SHP77 treated with DMSO at 0.1 percent for 48 hours (cell line): ENCODE data around the gene UBXN6.

Experiments used
- DNase-seq: peaks from one replicate; lab custom pipeline; 2025; lab: John Stamatoyannopoulos, UW

Gene UBXN6

DNA sequence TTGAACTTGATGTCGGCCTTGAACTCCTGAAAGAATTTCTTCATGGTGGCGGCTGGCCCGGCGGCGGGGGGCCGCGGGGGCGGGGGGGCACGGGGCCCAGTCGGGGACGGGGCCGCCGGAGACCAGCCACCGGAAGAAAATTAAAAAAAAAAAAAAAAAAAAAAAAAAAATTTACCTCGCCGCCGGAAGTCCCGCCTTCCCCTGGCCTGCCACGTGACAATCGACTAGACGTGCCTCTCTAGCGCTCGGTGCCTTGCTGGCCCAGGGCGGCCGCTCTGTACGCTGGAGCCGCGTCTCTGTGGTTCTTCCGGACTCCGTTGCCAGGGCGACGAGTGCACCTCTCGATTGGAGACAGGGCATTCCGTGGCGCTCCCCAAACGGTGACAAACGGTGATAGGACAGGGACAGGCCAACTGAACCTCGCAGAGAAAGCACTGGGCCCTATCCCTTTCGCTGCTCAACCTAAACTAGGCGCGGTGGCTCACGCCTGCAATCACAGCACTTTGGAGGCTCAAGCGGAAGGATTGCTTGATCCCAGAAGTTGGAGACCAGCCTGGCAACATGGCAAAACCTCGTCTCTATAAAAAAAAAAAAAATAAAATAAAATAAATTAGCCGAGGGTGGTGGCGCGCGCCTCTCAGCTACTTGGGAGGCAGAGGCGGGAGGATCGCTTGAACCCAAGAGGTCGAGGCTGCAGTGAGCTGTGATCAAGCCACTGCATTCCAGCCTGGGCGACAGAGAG is at the start of gene UBXN6:
TSS of gene UBXN6 (minus strand) at position 141 of the 742 bp plus-strand sequence. CDS start at position 44, 97 bp downstream.
- DNase-seq: peak; percentile 91

DNA sequence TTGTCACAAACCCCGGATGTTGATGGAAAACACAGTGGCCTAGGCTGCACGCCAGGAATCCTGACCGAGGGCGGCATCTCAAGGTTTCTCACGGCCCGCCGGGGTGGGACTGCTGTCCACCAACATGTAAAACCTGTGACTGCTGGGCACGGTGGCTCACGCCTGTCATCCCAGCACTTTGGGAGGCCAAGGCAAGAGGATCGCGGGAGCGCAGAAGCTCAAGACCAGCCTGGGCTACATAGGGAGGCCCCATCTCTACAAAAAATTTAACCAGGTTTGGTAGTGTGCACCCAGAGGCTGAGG is 49.5 kb upstream of the UBXN6 start:
- DNase-seq: no peak

DNA sequence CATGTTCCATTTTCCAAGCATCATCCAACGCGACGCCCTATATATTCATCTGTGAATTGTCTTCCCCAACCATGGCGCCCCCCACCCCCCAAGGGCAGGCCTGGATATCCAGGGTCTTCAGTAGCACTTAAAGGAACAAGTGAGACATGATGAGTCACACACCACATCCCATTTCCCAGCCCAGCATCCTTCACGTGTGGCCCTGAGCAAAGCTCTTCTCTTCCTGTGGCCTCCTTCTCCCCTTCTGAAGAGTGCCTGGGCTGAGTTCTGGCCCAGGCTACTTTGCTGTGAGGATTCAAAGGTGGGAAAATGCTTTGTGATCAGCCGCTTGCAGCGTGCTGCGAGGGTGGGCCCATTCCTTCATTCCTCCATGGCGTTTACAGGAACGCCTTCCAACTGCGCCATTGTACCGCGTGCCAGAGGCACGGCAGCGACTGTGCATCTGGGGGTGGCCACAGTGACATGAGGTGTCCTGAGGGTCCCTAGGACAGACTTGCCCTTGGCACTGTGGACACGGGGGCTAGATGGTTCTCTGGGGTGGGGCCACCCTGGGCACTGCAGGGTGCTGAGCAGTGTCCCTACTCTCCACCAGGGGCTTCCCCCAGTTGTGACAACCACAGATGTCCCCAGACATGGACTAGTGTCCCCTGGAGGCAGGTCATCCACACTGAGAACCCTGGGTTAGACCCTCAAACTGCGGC is 49.0 kb upstream of the UBXN6 start:
- no peak for DNase-seq

- DNase-seq: no peak
Measured at GRCh38 chr19:4505570-4506448, 48.2 kb upstream of the UBXN6 start.

DNA sequence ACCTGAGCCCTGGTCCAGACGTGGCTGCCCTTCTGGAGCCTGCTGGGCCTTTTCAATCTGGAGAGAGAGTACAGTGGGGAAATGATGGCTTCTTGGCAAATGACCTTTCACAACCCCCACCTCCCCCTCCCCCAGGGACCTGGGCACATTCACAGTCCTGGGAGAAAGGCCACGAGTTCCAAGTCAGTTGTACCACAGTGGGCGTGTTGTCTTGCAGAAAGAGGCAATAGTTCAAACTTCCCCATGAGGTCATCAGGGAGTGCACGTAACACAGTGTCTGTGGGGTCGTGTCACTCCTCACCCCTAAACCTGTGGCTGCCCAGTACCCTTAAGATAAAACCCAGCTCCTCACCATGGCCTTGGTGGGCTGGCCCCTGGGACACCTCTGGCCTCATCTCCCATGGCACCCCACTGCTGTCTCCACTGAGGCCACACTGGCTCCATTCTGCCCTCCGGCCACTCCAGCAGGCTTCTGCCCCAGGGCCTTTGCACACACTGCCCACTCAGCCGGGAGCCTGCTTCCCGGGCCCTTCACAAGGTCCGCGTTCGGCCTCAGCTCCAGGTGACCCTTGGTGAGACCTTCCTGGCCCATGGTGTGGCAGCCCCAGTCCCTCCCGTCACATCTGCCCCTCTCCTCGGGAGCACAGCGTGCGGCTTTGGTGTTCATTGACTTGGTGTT is 47.4 kb upstream of the UBXN6 start:
- DNase-seq: no peak

- no peak for DNase-seq
Measured at GRCh38 chr19:4504297-4504701, 46.7 kb upstream of the UBXN6 start.

DNA sequence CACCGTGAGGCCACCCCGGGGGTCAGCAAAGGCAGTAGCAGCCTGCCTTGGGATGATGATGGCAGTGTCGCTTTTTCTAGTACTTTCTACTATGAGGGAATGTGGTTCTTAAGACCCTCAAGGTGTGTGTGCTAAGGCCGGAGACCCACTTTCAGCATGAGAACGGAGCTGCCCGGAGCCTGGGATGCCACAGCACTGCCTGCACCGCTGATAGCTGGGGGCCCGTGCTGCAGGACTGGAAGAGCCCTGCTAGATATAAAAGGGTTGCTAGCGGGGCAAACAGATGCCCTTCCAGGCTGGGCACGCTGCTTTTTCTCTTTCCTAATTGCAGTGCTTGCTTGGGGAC is 46.2 kb upstream of the UBXN6 start:
- DNase-seq: no peak

- no peak for DNase-seq
Measured at GRCh38 chr19:4503132-4503824, 45.7 kb upstream of the UBXN6 start.

- no peak for DNase-seq
Measured at GRCh38 chr19:4502282-4503131, 44.9 kb upstream of the UBXN6 start.

DNA sequence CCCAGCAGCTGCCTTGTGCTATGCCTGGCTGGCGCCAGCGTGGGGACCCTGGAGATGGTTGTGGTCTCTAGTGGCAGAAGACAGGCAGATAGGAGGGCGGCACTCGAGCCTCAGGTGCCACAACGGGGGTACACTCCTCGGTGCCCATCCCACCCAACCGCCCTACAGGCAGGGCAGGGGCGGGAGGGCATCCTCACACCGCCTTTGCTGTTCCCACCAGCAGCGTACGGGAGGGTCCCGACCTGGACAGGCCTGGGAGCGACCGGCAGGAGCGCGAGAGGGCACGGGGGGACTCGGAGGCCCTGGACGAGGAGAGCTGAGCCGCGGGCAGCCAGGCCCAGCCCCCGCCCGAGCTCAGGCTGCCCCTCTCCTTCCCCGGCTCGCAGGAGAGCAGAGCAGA is 44.1 kb upstream of the UBXN6 start:
- no peak for DNase-seq

DNA sequence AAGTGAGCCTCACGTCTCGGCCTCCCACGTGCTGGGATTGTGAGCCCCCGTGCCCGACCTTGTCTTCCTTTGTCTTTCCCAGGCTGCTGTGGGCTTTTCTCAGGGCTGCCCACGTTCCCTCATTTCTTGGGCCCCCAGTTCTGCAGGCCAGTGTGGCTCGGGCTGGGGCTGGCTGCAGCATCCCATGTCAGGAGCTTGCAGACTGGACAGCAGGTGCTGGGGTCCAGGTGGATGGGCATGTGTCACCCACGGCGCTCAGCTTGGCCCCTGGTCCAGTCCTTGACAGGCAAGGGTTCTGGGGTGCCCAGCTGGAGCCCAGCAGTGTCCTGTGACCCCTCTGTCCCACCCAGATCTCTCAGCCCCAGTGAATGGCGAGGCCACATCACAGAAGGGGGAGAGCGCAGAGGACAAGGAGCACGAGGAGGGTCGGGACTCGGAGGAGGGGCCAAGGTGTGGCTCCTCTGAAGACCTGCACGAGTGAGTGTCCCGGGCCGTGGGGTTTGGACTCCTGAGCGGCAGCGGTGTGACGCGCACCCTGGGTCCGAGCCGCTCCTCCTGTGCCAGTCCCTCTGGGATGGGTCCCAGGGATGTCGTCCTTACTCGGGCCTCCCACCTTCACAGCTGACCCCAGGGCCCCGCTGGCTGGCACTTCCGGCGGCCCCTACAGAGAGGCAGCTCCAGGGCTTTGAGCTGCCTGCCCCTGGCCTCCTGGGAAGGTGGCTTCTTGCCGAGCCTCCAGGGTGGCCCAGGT is 43.4 kb upstream of the UBXN6 start:
- DNase-seq: no peak

DNA sequence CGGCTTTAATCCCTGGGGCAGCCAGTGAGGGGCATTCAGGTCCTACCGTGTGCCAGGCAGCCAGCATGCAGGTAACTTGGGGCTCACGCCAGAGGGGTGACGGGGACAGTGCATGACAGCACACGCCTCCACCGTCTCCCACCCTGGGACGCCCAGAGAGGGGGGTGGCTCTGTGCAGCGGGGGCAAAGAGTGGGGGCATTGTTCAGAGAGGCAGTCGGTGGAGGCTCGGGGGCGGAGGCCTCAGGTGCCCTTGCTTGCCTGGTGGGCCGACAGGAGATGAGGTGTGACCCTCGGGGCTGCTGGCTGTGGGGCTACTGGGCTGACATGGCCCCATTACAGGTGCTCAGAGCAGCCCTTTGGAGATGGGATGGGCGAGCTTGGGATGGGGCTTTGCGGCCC is 42.3 kb upstream of the UBXN6 start:
- no peak for DNase-seq

DNA sequence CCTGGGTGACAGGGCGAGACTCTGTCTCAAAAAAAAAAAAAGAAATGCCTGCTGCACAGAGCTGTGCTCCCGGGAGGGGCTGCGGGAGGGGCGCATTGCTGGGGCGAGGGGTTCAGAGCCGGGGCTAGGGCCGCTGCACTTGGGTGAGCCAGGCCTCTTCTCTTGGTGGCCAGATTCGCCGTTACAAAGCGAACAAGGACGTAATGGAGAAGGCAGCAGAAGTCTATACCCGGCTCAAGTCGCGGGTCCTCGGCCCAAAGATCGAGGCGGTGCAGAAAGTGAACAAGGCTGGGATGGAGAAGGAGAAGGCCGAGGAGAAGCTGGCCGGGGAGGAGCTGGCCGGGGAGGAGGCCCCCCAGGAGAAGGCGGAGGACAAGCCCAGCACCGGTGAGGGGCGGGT is 41.7 kb upstream of the UBXN6 start:
- no peak for DNase-seq

- no peak for DNase-seq
Measured at GRCh38 chr19:4498694-4499093, 41.1 kb upstream of the UBXN6 start.

DNA sequence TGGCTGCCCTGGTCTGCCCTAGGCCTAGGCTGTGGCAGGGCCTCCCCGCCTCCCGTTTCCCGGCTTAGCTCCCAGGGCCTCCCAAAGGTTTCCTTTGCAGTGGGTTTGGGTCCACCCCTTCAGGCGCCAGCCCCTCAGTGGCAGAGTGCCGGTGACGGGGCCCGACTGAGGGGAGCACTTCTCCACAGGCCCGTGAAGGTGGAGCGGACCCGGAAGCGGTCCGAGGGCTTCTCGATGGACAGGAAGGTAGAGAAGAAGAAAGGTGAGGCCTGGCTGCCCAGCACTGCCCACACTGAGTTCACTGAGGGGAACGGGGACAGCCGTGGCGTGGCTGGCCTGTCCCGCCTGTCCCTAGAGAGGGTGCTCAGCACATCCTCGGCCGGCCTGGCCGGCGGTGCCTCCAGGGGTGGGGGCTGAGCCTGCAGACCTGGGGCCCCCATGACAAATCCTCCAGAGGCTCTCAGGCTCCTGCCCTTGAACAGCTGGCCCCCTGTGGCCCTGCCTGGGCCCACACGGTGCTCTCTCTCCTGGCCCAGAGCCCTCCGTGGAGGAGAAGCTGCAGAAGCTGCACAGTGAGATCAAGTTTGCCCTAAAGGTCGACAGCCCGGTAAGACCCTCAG is 40.3 kb upstream of the UBXN6 start:
- no peak for DNase-seq

DNA sequence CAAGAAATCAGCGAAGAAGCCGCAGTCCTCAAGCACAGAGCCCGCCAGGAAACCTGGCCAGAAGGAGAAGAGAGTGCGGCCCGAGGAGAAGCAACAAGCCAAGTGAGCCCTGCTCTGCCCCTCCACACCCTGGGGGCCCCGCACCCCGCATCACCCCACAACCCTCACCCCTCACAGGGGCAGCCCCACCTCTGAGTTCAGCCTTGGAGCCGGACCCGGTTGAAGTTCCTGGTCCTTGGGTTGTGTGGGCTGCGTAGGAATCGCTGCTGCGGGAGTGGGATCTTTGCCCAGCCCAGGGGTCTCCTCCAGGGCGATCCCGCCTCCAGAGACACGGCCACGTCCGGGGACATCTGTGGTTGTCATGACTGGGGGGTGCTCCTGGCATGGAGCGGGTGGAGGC is 38.7 kb upstream of the UBXN6 start:
- DNase-seq: no peak

DNA sequence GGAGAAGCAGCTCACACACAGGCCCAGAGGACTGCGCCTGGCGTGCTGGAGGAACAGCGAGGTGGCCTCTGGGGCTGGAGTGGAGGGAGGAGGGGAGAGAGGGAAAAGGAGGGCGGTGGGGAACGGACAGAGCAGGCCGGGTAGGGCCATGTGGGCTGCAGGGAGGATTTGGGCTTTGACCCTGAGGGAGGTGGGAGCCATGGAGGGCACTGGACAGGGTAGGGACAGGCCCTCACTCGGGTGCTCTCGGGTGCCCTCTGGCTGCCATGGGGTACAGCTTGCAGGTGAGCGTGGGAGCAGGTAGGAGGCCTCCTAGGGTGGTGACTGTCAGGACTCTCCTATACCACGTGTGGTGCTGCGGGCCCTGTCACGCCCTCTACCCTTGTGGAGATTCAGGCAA is 37.9 kb upstream of the UBXN6 start:
- no peak for DNase-seq

DNA sequence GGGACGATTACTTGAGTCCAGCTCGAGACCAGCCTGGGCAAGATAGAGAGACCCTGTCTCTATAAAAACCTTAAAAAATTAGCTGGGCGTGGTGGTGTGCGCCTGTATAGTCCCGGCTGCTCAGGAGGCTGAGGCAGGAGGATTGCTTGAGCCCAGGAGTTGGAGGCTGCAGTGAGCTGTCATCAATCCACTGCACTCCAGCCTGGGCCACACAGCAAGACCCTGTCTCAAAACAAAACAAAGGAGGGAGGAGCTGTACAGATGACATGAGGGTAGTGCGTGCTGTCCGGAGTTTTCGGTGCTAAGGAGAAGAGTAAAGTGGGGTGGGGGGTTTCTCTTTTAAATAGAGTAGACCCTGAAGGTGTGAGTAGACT is 37.1 kb upstream of the UBXN6 start:
- DNase-seq: no peak

- no peak for DNase-seq
Measured at GRCh38 chr19:4493929-4494690, 36.5 kb upstream of the UBXN6 start.
